ENCODE results near the gene GPR160.

GRCh38 chr3:170054204-170054603 is 16.4 kb downstream of the GPR160 start:
- peak in 1 of 4 experiments; percentile 11 for TF ChIP-seq CTCF (IDR thresholded peaks at IDR 0.05)
- no peak for TF ChIP-seq POLR2A (IDR thresholded peaks at IDR 0.05)
